Non-pigmented ciliary epithelial cell (primary cell): Measurements from ENCODE around the gene CCDC201.
"Not testable (repeated sequence)": the region's sequence is repeated elsewhere in the genome, so short reads cannot be mapped to it uniquely, and the experiment has no call there.

Experiments
- DNase-seq: peaks from one replicate; pipeline ENCODE4 v3.0.0-alpha.2; 2010; ENCODE audit warnings: low read depth

CCDC201 gene

GRCh38 chr7:45817913-45818312, 55.0 kb downstream of the CCDC201 start:
- DNase-seq: not testable (repeated sequence)

- DNase-seq: not testable (repeated sequence)
Observed at GRCh38 chr7:45817016-45817415, 55.9 kb downstream of the CCDC201 start.

GRCh38 chr7:45814216-45815118, 58.4 kb downstream of the CCDC201 start:
- not testable (repeated sequence) for DNase-seq

- DNase-seq: not testable (repeated sequence)
Observed at GRCh38 chr7:45813771-45814170, 59.1 kb downstream of the CCDC201 start.

- no peak for DNase-seq
Observed at GRCh38 chr7:45812946-45813345, 59.9 kb downstream of the CCDC201 start.

- DNase-seq: not testable (repeated sequence)
Observed at GRCh38 chr7:45811652-45812234, 61.1 kb downstream of the CCDC201 start.

GRCh38 chr7:45810451-45811005, 62.4 kb downstream of the CCDC201 start:
- DNase-seq: not testable (repeated sequence)
